HG03103 (cell line): Measurements from ENCODE around the gene TADA2A.
"Not testable (repeated sequence)": the region's sequence is repeated elsewhere in the genome, so short reads cannot be mapped to it uniquely, and the experiment has no call there.

ENCODE experiments used
- ATAC-seq: cut with Tn5 transposase; IDR thresholded peaks from one replicate; pipeline ENCODE4 v1.9.1; 2021; ENCODE audit warnings: low read depth; ENCODE audit not compliant: unreplicated experiment

TADA2A gene

DNA sequence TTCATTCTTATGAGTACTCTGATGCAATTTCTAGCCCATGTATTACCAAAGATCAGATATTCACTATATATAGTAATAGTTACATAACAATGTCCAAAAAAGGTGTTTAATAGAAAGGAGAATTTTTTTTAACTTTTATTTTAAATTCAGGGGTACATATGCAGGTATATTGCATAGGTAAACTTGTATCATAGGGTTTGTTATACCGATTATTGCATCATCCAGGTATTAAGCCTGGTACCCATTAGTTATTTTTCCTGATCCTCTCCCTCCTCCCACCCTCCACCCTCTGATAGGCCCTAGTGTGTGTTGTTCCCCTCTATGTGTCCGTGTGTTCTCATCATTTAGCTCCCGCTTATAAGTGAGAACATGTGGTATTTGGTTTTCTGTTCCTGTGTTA lies 51.1 kb downstream of the TADA2A start:
- not testable (repeated sequence) for ATAC-seq

DNA sequence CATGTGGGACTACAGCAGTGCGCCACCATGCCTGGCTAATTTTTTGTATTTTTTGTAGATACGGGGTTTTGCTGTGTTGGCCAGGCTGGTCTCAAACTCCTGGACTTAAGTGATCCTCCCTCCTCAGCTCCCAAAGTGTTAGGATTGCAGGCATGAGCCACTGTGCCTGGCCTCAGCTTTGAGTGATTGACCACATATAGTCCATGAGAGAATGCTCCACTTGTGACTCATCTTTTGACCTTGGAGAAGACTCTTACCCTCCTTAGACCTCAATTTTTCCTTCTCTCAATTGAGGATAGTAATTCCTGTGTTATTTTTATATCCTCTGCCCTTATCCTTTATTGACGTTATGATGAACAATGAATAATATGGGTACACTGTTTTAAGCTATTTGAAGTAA lies 52.1 kb downstream of the TADA2A start:
- no peak for ATAC-seq

DNA sequence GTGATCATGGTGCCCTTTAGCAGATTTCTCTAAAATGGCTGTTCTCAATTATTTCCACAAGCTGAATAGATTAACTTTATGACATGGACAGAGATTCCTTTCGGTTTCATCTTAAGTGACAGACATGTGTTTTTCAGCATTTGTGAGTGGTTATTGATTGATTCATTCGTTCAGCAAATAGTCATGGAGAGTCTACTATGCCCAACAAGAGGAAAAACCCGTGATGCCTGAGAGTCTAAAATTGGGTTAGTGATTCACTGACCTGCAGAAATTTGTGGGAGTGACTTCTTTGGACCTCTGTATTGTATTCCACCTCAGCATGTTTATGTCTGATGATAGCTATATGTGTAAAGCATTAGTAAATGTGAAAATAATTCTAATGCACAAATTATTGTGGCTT lies 55.0 kb downstream of the TADA2A start:
- ATAC-seq = no peak

DNA sequence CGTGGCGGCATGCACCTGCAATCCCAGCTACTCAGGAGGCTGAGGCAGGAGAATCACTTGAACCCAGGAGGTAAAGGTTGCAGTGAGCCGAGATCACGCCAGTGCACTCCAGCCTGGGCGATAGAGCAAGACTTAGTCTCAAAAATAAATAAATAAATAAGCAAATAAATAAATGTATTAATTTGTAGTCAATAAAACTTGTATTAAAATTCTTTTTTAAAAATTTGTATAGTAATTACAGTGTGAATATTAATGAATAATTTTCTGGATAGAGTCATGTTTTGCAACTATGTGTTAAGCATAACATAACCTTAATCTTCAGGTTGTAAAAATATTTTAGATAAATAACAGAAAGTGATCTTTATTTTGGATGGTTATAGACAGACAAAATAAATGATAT lies 55.8 kb downstream of the TADA2A start:
- ATAC-seq = no peak

DNA sequence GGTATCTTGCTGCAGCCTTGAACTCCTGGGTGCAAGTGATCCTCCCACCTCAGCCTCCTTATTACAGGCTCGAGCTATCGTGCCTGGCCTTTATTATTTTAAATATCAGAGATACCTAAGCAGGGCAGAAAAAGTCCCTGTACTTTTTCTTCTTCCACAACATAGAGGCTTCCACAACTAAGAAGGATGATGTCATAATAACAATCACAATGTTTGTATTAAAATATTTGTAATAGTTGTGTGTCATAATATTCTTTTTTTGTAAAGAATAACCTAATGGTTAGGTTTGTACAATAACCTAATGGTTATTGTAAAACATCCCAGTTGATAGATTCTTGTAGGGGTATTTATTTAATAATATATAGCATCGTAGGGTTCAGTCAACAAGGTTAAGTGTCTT lies 56.4 kb downstream of the TADA2A start:
- no peak for ATAC-seq

DNA sequence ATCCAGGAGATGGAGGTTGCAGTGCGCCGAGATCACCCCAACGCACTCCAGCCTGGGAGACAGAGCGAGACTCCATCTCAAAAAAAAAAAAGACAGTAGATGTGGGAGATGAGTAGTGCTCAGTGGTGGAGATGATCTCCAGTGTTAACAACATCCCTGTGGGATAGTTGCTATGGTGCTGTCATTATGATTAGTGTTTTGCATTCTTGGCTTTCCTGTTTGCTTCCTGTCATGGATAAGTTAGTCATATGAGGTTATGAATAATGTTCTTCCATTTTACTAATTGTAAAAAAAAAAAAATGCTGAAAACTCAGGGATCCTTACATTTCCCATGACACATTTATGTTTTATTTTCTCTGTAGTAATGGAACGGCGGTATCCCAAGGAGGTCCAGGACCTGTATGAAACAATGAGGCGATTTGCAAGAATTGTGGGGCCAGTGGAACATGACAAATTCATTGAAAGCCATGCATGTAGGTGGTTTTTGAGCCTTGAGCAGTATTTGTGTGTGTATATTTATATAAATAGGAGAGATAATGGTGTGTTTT lies 58.5 kb downstream of the TADA2A start:
- ATAC-seq = no peak

DNA sequence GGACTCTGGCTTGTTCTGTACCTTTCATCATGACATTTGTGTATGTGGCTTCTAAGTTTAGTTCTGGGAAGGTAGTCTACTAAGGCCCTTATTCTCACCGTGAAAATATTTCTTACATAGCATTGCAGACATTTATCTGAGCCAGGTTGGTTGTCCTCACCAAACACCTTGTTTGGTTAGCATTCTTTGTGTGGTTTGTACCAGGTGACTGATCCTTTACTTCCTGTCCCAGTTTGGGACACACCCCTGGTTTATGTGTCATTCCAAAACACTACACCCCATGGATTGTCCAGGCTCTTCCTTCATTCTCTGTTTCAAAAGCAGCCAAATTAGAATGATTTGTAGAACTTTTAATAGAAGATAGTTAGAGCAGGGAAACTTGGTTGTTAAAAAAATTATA lies 59.8 kb downstream of the TADA2A start:
- no peak for ATAC-seq

DNA sequence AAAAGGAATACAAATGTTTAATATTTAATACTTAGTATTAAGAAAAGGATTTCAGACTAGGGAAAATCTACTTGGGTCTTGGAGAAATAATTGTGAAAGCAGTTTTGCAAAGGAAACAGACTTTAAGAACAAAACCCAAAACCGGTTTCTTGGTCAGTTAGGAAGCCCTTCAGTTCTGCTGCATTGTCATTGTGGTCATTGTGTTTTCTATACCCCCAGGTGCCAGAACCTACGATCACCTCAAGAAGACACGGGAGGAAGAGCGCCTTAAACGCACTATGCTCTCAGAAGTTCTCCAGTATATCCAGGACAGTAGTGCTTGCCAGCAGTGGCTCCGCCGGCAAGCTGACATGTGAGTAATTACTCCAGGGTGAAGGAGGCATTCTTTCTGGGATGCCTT lies 63.5 kb downstream of the TADA2A start:
- no peak for ATAC-seq

DNA sequence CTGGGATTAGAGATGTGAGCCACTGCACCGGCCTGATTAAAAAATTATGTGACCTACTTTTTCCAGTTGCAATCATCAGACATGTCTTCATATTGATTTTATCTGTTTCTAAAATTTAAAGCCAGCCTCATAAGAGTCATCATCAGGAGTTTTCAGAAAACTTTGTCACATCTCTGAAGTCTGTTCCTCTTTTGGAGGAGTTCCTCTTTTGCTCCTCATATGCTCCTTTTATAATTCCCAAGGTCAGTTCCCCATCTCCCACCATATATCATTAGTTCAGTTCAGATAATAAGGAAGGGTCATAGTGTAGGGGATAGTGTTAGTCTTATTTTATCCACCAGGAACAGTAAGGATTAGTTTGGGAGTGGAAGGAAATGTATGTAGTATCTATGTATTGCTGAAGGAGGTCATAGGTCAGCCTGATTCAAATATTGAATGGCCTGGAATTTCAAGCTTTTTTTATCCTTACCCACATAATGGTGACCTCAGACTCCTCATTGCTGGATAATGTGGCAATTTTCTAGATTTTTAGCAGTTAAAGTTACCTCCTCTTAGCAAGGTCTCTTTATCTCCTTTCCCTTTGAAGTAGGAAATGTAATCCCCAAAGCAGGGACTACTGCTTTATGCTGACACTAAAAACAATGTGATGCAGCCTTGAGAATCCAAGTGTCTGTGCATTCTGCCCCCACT lies 69.2 kb downstream of the TADA2A start:
- no peak for ATAC-seq

DNA sequence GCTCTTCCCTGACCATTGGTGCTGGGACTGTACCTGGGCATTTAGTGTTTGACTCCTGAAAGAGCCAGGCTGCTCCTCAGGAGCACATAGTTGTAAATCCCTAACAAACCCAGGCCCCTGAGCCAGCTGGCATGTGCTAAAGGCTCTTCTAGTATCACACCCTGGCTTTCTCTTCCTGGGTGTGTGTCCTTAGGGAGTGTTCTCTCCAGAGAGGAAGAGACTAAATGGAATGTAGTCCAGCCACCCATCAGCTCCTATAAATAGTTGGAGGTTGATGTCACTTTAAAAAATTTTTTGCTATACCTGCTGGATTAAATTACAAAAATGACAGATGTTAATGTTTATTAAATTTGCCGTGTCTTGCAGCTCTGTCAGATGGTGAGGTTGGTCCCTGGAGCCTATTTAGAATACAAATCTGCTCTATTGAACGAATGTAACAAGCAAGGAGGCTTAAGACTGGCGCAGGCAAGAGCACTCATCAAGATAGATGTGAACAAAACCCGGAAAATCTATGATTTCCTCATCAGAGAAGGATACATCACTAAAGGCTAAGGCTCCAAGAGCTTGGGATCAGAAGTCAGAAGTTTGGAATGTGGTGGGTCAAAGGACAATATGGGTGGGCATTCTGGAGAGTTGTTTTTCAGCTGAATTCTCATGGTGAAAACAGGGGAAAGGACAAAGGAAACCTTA lies 69.9 kb downstream of the TADA2A start:
- no peak for ATAC-seq

DNA sequence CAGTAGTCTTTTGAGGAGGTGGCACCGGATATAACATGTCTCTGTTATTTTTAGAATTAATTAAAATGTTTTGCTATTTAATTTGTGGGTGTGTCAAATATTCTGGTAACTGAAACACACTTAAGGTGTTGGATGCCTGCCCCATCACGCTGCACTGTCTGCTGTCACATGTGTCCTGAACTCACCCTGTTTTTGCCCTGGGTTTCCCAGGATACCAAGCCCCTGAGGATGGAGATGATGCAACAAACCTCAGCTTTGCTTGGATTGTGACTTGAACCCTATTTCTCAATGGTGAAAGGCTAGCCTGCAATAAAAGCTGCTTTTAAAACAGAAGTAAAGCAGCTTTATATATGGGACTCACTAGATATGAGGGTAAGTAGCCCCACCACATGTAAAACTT lies 71.5 kb downstream of the TADA2A start:
- no peak for ATAC-seq

DNA sequence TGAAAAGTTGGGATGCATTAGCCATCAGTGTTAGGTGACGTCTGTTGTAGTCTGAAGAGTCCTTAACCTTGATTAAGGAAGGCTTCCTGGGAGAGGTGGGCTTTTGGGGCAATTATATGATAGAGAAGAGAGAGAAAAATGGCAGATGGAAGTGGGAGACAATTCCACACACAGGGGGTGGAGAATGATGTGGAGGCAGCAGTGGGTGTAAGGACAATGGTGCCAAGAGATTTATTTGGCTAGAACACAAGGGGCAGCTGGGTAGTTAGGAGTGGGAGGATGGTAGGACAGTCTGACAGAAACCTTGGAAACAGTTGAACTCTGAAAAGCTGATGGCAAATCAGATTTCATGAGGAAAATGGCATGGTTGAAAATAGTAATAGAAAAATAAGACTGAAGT lies 72.3 kb downstream of the TADA2A start:
- ATAC-seq = no peak

DNA sequence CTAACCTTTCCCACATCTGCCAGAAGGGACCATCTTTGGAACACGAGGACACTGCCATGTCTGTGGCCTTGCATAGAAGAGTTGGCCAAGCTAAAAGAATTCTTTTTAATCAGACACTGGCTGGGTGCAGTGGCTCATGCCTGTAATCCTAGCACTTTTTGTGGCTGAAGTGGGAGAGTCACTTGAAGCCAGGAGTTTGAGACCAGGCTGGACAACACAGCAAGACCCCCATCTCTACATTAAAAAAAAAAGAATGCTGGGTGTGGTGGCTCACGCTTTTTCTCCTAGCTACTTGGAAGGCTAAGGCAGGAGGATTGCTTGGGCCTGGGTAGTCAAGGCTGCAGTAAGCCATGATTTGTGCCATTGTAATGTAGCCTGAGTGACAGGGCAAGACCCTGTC lies 73.7 kb downstream of the TADA2A start:
- ATAC-seq = no peak

DNA sequence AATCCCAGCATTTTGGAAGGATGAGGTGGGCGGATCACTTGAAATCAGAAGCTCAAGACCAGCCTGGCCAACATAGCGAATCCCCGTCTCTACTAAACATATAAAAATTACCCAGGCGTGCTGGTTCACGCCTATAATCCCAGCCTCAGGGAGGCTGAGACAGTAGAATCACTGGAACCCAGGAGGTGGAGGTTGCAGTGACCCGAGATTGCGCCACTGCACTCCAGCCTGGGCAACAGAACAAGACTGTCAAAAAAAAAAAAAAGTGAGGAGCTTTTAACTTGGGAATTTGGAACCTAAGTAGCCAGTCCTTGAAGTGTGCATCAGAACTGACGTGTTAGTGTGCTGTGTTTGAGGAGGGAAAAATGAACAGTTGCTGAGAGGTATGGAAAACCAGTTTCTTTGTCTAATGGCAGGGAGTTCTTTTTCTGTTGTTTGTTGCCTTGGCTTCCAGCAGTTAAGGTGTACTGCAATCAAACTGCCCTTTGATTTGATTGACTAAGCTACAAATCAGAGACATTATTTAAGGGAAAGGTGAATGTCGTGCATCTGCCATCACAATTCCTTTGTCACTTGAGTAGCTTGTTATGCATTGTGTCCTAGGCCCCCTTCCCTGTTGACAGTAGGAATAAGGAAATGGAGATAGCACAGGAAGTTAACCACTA lies 74.4 kb downstream of the TADA2A start:
- ATAC-seq = no peak

DNA sequence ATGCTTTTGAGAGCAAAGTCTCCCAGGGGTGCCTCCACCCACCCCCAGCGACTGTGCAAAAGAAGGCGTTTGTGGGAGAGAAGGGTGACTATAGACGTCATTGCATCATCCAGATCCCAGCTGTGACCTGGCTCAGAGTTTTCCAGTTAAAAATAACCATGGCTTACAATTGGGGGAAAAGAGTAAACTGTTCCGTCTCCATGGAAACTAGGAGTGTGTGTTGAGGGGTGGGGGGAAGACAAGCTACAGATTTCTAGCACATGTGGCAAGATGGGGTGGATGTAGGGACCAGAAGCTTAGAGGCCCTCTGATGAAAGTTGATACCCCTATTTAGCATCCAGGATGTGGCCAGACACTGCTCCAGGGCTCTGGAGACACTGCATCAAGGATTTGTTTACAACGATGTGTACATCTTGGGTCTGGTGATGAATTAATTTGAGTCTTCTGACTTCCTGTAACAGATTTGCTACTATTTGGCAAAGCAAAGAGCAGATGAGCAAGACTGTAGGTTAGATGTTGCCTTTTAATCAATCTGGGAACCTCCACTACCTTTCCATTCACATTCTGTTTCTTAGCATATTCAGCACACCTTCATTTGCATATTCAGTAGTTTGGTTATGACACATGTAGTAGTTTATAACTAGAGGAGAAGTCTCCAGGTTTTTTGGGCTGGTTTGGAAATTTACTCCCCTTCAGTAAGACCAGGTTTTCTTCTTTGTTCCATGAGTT lies 76.8 kb downstream of the TADA2A start:
- ATAC-seq = no peak

DNA sequence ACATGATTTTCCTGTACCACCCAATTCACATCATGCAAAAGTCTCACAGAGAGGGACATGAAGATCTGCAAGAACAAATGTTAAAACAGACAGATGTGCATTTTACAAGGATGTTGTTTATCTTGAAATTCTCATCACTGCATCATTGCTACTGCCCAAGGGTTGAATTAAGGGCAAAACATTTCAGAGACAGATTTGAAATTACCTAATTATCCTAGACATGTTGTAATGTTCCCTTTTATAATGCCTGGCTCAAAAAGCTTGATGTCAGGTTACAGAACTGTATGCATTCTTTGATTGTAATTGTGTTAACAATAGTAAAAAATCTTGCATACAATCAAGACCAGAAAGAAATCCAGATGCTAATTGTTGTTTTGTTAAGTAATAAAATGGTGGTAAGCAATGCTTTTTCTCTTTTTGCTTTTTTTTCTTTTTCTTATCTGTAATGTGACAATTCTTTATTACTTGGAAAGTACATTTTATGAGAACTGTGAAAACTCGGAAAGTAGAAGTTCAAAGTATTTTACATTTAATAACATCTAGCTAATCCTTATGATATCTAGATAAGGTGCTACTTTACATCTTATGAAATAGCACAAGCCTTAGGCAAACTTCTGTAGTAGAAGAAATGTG lies 79.4 kb downstream of the TADA2A start:
- ATAC-seq = no peak

DNA sequence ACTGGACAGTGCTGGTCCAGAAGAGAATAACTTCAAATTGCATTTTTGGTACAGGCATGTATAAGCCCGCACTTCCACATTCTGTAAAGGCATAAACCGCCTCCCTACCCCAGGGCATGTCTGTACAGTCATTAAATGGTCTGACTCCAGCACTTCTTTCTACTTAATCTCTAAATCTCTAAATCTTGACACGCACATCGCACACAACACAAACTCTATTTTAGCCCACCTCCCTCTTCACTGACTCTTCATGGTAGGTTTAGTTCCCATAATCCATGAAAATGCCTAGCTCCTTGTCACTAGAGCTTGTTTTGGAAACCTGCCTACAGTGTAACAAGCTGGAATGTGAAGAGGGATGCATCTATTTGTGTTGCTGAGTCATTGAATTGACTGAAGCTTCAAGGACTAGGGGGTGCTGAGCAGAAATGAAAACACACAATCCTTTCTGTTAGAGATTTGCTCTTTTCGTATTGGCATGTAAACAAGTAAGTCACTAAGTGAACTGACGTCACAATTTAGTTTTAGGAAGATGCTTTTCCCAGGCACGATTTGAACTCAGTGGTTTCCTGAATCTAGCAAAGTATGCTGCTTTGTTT lies 81.4 kb downstream of the TADA2A start:
- ATAC-seq = no peak

DNA sequence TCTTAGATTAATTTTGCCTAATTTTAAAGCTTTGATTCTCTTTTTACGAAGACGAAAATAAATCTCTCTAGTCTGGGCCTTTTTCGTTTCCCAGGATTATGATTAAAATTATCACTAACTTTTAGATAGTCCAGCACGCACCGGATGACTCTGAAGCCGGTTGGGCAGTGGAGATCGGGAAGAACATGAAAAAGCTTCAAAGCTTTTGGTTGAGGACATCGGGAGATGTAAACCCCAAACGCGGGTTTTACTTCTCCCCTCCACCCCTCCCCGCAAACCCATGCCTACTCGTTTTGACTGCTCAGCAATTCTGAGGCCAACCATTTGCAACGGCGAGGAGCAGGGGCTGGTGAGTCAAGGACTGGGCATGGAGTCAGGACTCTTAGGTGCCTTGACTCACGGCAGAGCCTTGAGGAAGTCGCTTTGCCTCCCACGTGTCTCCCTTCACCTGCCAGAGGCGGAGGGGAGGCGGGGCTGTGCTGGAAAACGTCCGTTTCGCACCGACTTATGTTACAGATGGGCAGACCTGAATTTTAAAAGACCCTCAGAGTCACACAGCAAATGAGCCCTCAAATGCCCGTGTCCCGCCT lies 82.0 kb downstream of the TADA2A start:
- ATAC-seq = no peak

DNA sequence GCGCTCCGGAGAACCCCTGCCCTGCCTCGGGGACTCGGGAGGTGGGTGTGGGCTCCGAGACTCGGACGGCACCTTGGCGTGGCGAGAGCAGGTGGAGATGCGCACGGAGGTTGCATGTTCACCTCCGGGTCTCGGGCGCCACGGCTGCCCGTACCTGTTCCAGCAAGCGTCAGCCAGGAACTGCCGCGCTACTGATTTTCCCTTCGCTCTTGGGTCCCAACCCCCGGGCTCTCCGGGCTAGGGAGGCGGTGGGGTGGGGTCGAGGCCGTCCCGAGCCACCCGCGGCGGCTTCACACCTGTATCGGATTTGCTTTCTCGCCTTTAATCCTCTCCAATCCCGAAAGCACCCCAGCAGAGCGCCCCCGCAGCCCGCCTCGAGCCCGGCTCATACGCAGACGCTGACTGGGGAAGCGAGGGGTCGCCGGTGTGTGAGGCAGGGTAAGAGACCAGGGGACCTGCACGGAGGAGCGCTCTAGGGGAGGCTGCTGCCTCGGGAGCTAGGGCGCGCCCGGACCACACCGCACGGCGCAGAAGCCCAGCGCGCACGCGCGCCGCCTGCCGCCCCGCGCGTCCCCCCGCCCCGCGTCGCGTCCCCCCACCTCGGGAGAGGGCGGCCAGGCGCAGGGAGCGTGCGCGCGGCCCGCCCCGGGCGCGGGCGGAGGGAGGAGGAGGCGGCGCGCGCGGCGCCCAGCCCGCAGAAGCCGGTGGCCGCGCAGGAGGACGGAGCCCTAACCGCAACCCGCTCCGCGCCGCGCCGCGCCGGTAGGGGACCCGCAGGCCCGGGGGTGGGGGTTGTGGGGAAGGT lies 82.7 kb downstream of the TADA2A start, which contains the start of gene DUSP14:
TSS of gene DUSP14 (plus strand) at position 695 of the 805 bp plus-strand sequence. CDS start 22,382 bp downstream, outside the sequence.
- peak; percentile 43 for ATAC-seq
